GM21447 (cell line): ENCODE results near the gene CARD14.
"Not testable (repeated sequence)": the region's sequence is repeated elsewhere in the genome, so short reads cannot be mapped to it uniquely, and the experiment has no call there.

Experiments used
- ATAC-seq: cut with Tn5 transposase; IDR thresholded peaks from one replicate; pipeline ENCODE4 v1.9.1; 2021; ENCODE audit not compliant: unreplicated experiment

Gene CARD14

GRCh38 chr17:80183581-80184422 lies 14.0 kb downstream of the CARD14 start:
- ATAC-seq = no peak

- ATAC-seq = no peak
Observed at GRCh38 chr17:80184423-80184714, 14.5 kb downstream of the CARD14 start.

GRCh38 chr17:80185968-80186367 lies 16.1 kb downstream of the CARD14 start:
- ATAC-seq = no peak

- ATAC-seq = no peak
Observed at GRCh38 chr17:80187090-80187489, 17.3 kb downstream of the CARD14 start.

GRCh38 chr17:80187515-80187941 lies 17.7 kb downstream of the CARD14 start:
- no peak for ATAC-seq

- no peak for ATAC-seq
Observed at GRCh38 chr17:80189611-80190010, 19.8 kb downstream of the CARD14 start.

- ATAC-seq = no peak
Observed at GRCh38 chr17:80190716-80191115, 20.9 kb downstream of the CARD14 start.

GRCh38 chr17:80191192-80191591 lies 21.4 kb downstream of the CARD14 start:
- no peak for ATAC-seq

- no peak for ATAC-seq
Observed at GRCh38 chr17:80191865-80192661, 22.2 kb downstream of the CARD14 start.

GRCh38 chr17:80195141-80195540 lies 25.3 kb downstream of the CARD14 start:
- no peak for ATAC-seq

GRCh38 chr17:80195671-80196529 lies 26.1 kb downstream of the CARD14 start:
- no peak for ATAC-seq

- ATAC-seq = no peak
Observed at GRCh38 chr17:80196652-80197051, 26.8 kb downstream of the CARD14 start.

- ATAC-seq = no peak
Observed at GRCh38 chr17:80198144-80198661, 28.4 kb downstream of the CARD14 start.

- not testable (repeated sequence) for ATAC-seq
Observed at GRCh38 chr17:80199295-80199694, 29.5 kb downstream of the CARD14 start.

- no peak for ATAC-seq
Observed at GRCh38 chr17:80201446-80201845, 31.6 kb downstream of the CARD14 start.

- ATAC-seq = no peak
Observed at GRCh38 chr17:80202197-80202596, 32.4 kb downstream of the CARD14 start.

- ATAC-seq = no peak
Observed at GRCh38 chr17:80203471-80203963, 33.7 kb downstream of the CARD14 start.

GRCh38 chr17:80204626-80205468 lies 35.0 kb downstream of the CARD14 start:
- no peak for ATAC-seq

- no peak for ATAC-seq
Observed at GRCh38 chr17:80205811-80206210, 36.0 kb downstream of the CARD14 start.

- no peak for ATAC-seq
Observed at GRCh38 chr17:80208050-80208449, 38.2 kb downstream of the CARD14 start.
